HG03025 (cell line): ENCODE measurements around the gene SIGLEC7.

Experiments used
- ATAC-seq: cut with Tn5 transposase; IDR thresholded peaks from one replicate; pipeline ENCODE4 v1.9.1; 2021; ENCODE audit warnings: mild to moderate bottlenecking, moderate library complexity; ENCODE audit not compliant: unreplicated experiment, low FRiP score

The SIGLEC7 gene

GRCh38 chr19:51116736-51117286, 25.3 kb upstream of the SIGLEC7 start:
- ATAC-seq, result no peak

GRCh38 chr19:51119101-51119500, 23.0 kb upstream of the SIGLEC7 start:
- ATAC-seq, result no peak

GRCh38 chr19:51119611-51120010, 22.5 kb upstream of the SIGLEC7 start:
- ATAC-seq, result no peak

GRCh38 chr19:51120160-51120559, 21.9 kb upstream of the SIGLEC7 start:
- ATAC-seq, result no peak

- no peak for ATAC-seq
Measured at GRCh38 chr19:51121257-51121656, 20.8 kb upstream of the SIGLEC7 start.

- no peak for ATAC-seq
Measured at GRCh38 chr19:51122112-51122981, 19.8 kb upstream of the SIGLEC7 start.

- ATAC-seq, result no peak
Measured at GRCh38 chr19:51123381-51123800, 18.7 kb upstream of the SIGLEC7 start.

GRCh38 chr19:51123802-51124201, 18.3 kb upstream of the SIGLEC7 start:
- ATAC-seq, result no peak

- ATAC-seq, result no peak
Measured at GRCh38 chr19:51124216-51124615, 17.9 kb upstream of the SIGLEC7 start.

GRCh38 chr19:51124729-51125128, 17.4 kb upstream of the SIGLEC7 start, which contains the start of gene SIGLEC9:
TSS of gene SIGLEC9 (plus strand) at chr19:51124906. CDS start at chr19:51124975, 69 bp downstream.
- ATAC-seq, result no peak

GRCh38 chr19:51125421-51126075, 16.6 kb upstream of the SIGLEC7 start:
- ATAC-seq, result no peak

GRCh38 chr19:51127032-51127431, 15.1 kb upstream of the SIGLEC7 start:
- no peak for ATAC-seq

GRCh38 chr19:51127755-51128154, 14.3 kb upstream of the SIGLEC7 start:
- ATAC-seq, result no peak

GRCh38 chr19:51128227-51128626, 13.9 kb upstream of the SIGLEC7 start:
- ATAC-seq, result no peak

- no peak for ATAC-seq
Measured at GRCh38 chr19:51129716-51130115, 12.4 kb upstream of the SIGLEC7 start.

- ATAC-seq, result no peak
Measured at GRCh38 chr19:51131780-51132680, 10.1 kb upstream of the SIGLEC7 start.

- ATAC-seq, result no peak
Measured at GRCh38 chr19:51135004-51135403, 7.1 kb upstream of the SIGLEC7 start.

GRCh38 chr19:51135986-51136762, 5.9 kb upstream of the SIGLEC7 start:
- no peak for ATAC-seq

GRCh38 chr19:51136851-51137551, 5.1 kb upstream of the SIGLEC7 start:
- no peak for ATAC-seq
